Measurements from ENCODE around the gene ZAR1. TPM values are rescaled to one million over a fixed set of nuclear protein-coding genes. Genes with fewer than 3 reads are reported as not detected.

Gene ZAR1
- total RNA-seq, 1 experiment from 2014 or later: 0.47 TPM

- H3K4me1 ChIP-seq (ENCODE audit: control insufficient read depth in 1 of 2, insufficient read depth in 2 of 2, low read length in 2 of 2): no peaks in the 10 kb centered on the region
- no peaks in the 10 kb centered on the region for H4K20me1 ChIP-seq (ENCODE audit: insufficient read depth)
- H3K27ac ChIP-seq (ENCODE audit: low read depth, low read length): no peak overlapping the region
- no TSS peak for BruUV-seq (replicated peaks)
- ChIA-PET POLR2A (no interaction called here), RAD21 (ENCODE audit: low non-redundant PET in 1 of 2, low total read pairs in 2 of 2, uncharacterized antibody in 2 of 2, unreplicated experiment in 2 of 2) (no interaction called here), CTCF (no interaction called here)
- TF ChIP-seq ATF3 (IDR thresholded peaks at IDR 0.05): no peak
- TF ChIP-seq CBX3 (IDR thresholded peaks at IDR 0.05; ENCODE audit: low read depth): no peak
- TF ChIP-seq POLR2A (IDR thresholded peaks at IDR 0.05; ENCODE audit: borderline replicate concordance, extremely low read depth, insufficient read depth, insufficient read length): no peak
- TF ChIP-seq CTCF (IDR thresholded peaks at IDR 0.05 in 2 of 3, conservative IDR thresholded peaks at IDR 0.05 in 1 of 3; ENCODE audit: borderline replicate concordance in 1 of 3, insufficient read depth in 1 of 3, low read depth in 2 of 3, low read length in 2 of 3): no peak
- no peak for TF ChIP-seq TCF7L2 (IDR thresholded peaks at IDR 0.05; ENCODE audit: borderline replicate concordance, extremely low read depth, insufficient read depth, insufficient read length)
- TF ChIP-seq EGR1 (IDR thresholded peaks at IDR 0.05; ENCODE audit: low read depth): no peak
- TF ChIP-seq REST (IDR thresholded peaks at IDR 0.05; ENCODE audit: low read depth): no peak
- no peak for TF ChIP-seq SP1 (IDR thresholded peaks at IDR 0.05; ENCODE audit: low read depth)
- TF ChIP-seq JUND (IDR thresholded peaks at IDR 0.05): no peak
- TF ChIP-seq RAD21 (IDR thresholded peaks at IDR 0.05; ENCODE audit: low read depth): no peak
- TF ChIP-seq EZH2 (IDR thresholded peaks at IDR 0.05): no peak
- TF ChIP-seq SIN3A (IDR thresholded peaks at IDR 0.05; ENCODE audit: low read depth): no peak
- no peak for TF ChIP-seq MAX (IDR thresholded peaks at IDR 0.05)
- no peak for TF ChIP-seq ELF1 (IDR thresholded peaks at IDR 0.05; ENCODE audit: borderline replicate concordance, low read depth)
- no peak for TF ChIP-seq CEBPB (IDR thresholded peaks at IDR 0.05; ENCODE audit: low read depth)
- TF ChIP-seq FOSL1 (IDR thresholded peaks at IDR 0.05; ENCODE audit: low read depth): no peak
- no peak for TF ChIP-seq SRF (IDR thresholded peaks at IDR 0.05; ENCODE audit: low read depth)
- TF ChIP-seq ZFX (IDR thresholded peaks at IDR 0.05): no peak
- TF ChIP-seq EZH2phosphoT487 (IDR thresholded peaks at IDR 0.05; ENCODE audit: borderline replicate concordance): no peak
- no peak overlapping the region for H3K9ac ChIP-seq (ENCODE audit: low read length)
- ATAC-seq: no peak
- H3K4me2 ChIP-seq (ENCODE audit: low read length): no peak overlapping the region
- H3K9me2 ChIP-seq (ENCODE audit: insufficient read depth): no peaks in the 10 kb centered on the region
- 0 out of 4 replicates have a peak, but pooled peaks cover 0 to 2% of the 10 kb centered on the region in 2 experiments for H3K36me3 ChIP-seq (ENCODE audit: control insufficient read depth in 1 of 2, insufficient read depth in 2 of 2, low read length in 2 of 2)
- H3K4me3 ChIP-seq (replicated peaks in 1 of 2; ENCODE audit: low read depth in 1 of 2, low read length in 2 of 2): no peak overlapping the region
- H3K9me3 ChIP-seq (ENCODE audit: control insufficient read depth in 1 of 2, insufficient read depth in 1 of 2, low read depth in 1 of 2, low read length in 2 of 2): no peaks in the 10 kb centered on the region
- H3K27me3 ChIP-seq (ENCODE audit: insufficient read depth, low read length): no peaks in the 10 kb centered on the region
- intact Hi-C loops (cut with micrococcal nuclease): no loop called here
- H2AFZ ChIP-seq (ENCODE audit: low read depth, low read length, poor library complexity, severe bottlenecking): no peak overlapping the region
- no peaks in the 10 kb centered on the region for H3K79me2 ChIP-seq (ENCODE audit: insufficient read depth, low read length)
- DNase-seq (ENCODE audit: low read depth, low spot score): no peak
Observed at GRCh38 chr4:48490680-48491513, 845 bp downstream of the ZAR1 start.

Measured in HCT116 (cell line).